ENCODE measurements around the gene CD3G. TPM values are rescaled to one million over a fixed set of nuclear protein-coding genes. Genes with fewer than 3 reads are reported as not detected.
"Not testable (repeated sequence)": the region's sequence is repeated elsewhere in the genome, so short reads cannot be mapped to it uniquely, and the experiment has no call there.

The CD3G gene
- total RNA-seq, 1 donor from 2014 or later = not detected

GRCh38 chr11:118401880-118402590 lies 57.9 kb downstream of the CD3G start:
- H3K27ac Mint-ChIP-seq (ENCODE audit: unreplicated experiment) = peak overlapping the region; percentile 98
- H3K4me1 Mint-ChIP-seq (ENCODE audit: low read depth) = peaks cover 32% of the 10 kb centered on the region
- no peak for TF ChIP-seq CTCF (IDR thresholded peaks at IDR 0.05)
- H3K4me3 Mint-ChIP-seq (ENCODE audit: unreplicated experiment) = peak overlapping the region; percentile 91
- no peaks in the 10 kb centered on the region for H3K9me3 Mint-ChIP-seq (ENCODE audit: low read depth)
- no peak for DNase-seq (ENCODE audit: low spot score)
- H3K36me3 Mint-ChIP-seq (ENCODE audit: low read depth) = peaks cover 1% of the 10 kb centered on the region
- H3K27me3 Mint-ChIP-seq (ENCODE audit: low read depth) = no peaks in the 10 kb centered on the region

DNA sequence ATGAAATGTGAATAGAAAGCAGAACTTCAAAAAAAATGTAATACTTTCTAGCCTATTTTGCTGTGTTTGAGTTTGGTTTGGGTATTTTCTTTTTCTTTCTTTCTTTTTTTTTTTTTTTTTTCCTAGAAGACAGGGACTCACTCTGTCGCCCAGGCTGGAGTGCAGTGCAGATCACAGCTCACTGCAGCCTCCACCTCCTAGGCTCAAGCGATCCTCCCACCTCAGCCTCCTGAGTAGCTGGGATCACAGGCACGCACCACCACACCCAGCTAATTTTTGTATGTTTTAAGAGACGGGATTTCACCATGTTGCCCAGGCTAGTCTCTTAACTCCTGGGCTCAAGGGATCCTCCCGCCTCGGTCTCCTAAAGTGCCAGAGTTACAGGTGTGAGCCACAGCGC lies 58.5 kb downstream of the CD3G start:
- H3K27me3 Mint-ChIP-seq (ENCODE audit: low read depth); DNase-seq (ENCODE audit: low spot score); H3K36me3 Mint-ChIP-seq (ENCODE audit: low read depth); H3K9me3 Mint-ChIP-seq (ENCODE audit: low read depth): not testable (repeated sequence)
- Mint-ChIP-seq H3K4me1 (ENCODE audit: low read depth) (peaks cover 32% of the 10 kb centered on the region), H3K4me3 (ENCODE audit: unreplicated experiment) (peak overlapping the region; percentile 91), H3K27ac (ENCODE audit: unreplicated experiment) (peak overlapping the region; percentile 98)

Other genes with a start within 250 kb of the CD3G start
- 0.28 to 0.42 TPM in 2 of 3 replicates, not detected in the other for gene SCN4B, start 191.5 kb upstream of the CD3G start, total RNA-seq
- 0.12 to 0.24 TPM (median 0.13 TPM) in 3 replicates for gene SCN2B, start 167.7 kb upstream of the CD3G start, total RNA-seq
- gene JAML, start 119.3 kb upstream of the CD3G start, total RNA-seq = not detected in 3 replicates
- 1.1 to 1.7 TPM (median 1.6 TPM) in 3 replicates for gene MPZL3, start 92.0 kb upstream of the CD3G start, total RNA-seq
- not detected in 3 replicates for gene MPZL2, start 80.0 kb upstream of the CD3G start, total RNA-seq
- not detected in 3 replicates for gene CD3E, start 39.6 kb upstream of the CD3G start, total RNA-seq
- gene CD3D, start 1.6 kb upstream of the CD3G start, total RNA-seq = not detected in 3 replicates
- gene UBE4A, start 15.3 kb downstream of the CD3G start, total RNA-seq = 39.7 to 44.2 TPM (median 39.7 TPM) in 3 replicates
- 107 to 138 TPM (median 135 TPM) in 3 replicates for gene ATP5MG, start 57.3 kb downstream of the CD3G start, total RNA-seq
- 40.3 to 57.6 TPM (median 42.9 TPM) in 3 replicates for gene KMT2A, start 92.1 kb downstream of the CD3G start, total RNA-seq
- 0.27 to 1.4 TPM in 2 of 3 replicates, not detected in the other for gene TTC36, start 183.1 kb downstream of the CD3G start, total RNA-seq
- gene TMEM25, start 186.8 kb downstream of the CD3G start, total RNA-seq = 23.3 to 27.1 TPM (median 26.3 TPM) in 3 replicates
- gene IFT46, start 221.6 kb downstream of the CD3G start, total RNA-seq = 16.2 to 22.7 TPM (median 16.6 TPM) in 3 replicates
- gene ARCN1, start 228.1 kb downstream of the CD3G start, total RNA-seq = 233 to 265 TPM (median 240 TPM) in 3 replicates

Data from chondrocyte (in vitro differentiated cells).